IPS-18c (cell line): ENCODE measurements around the gene ALPP.
A peak's percentile ranks its signal among the peaks of the same experiment; 100 is the strongest.
"Not testable (repeated sequence)": the region's sequence is repeated elsewhere in the genome, so short reads cannot be mapped to it uniquely, and the experiment has no call there.

Source experiments
- H3K4me3 ChIP-seq: 2 replicates; pipeline ENCODE4 v1.7.0; 2013; ENCODE audit warnings: low read depth, mild to moderate bottlenecking, low read length, moderate library complexity; ENCODE audit not compliant: insufficient read depth
- H3K9me3 ChIP-seq: one replicate; pipeline ENCODE4 v1.6.1; 2013; ENCODE audit warnings: mild to moderate bottlenecking, low read length, moderate library complexity; ENCODE audit not compliant: control insufficient read depth, insufficient read depth

Gene ALPP

GRCh38 chr2:232408269-232408668, 29.7 kb downstream of the ALPP start:
- H3K9me3 ChIP-seq, H3K4me3 ChIP-seq: not testable (repeated sequence)

- not testable (repeated sequence) for H3K4me3 ChIP-seq, H3K9me3 ChIP-seq
These were observed 31.1 kb downstream of the ALPP start for GRCh38 chr2:232409617-232410016.

GRCh38 chr2:232410238-232410900, 31.8 kb downstream of the ALPP start:
- peaks cover 4% of the 10 kb centered on the region for H3K9me3 ChIP-seq
- no peak overlapping the region for H3K4me3 ChIP-seq

- Histone ChIP-seq H3K9me3 (peaks cover 4% of the 10 kb centered on the region), H3K4me3 (no peak overlapping the region)
These were observed 33.5 kb downstream of the ALPP start for GRCh38 chr2:232411901-232412629.

GRCh38 chr2:232412986-232413385, 34.4 kb downstream of the ALPP start:
- no peak overlapping the region for H3K4me3 ChIP-seq
- H3K9me3 ChIP-seq, result peaks cover 4% of the 10 kb centered on the region

GRCh38 chr2:232415138-232415690, 36.7 kb downstream of the ALPP start:
- no peak overlapping the region for H3K4me3 ChIP-seq

GRCh38 chr2:232415736-232416520, 37.4 kb downstream of the ALPP start:
- no peak overlapping the region for H3K4me3 ChIP-seq

More at GRCh38 chr2:232415138-232415690, 36.7 kb downstream of the ALPP start:
- peaks cover 4% of the 10 kb centered on the region for H3K9me3 ChIP-seq

GRCh38 chr2:232416521-232417470, 38.2 kb downstream of the ALPP start:
- Histone ChIP-seq H3K9me3 (peaks cover 4% of the 10 kb centered on the region), H3K4me3 (no peak overlapping the region)

More at GRCh38 chr2:232415736-232416520, 37.4 kb downstream of the ALPP start:
- peaks cover 4% of the 10 kb centered on the region for H3K9me3 ChIP-seq

GRCh38 chr2:232417489-232417888, 38.9 kb downstream of the ALPP start:
- Histone ChIP-seq H3K4me3 (peak overlapping the region; percentile 28; the same call in 1 of the 2 replicates), H3K9me3 (peaks cover 4% of the 10 kb centered on the region)

GRCh38 chr2:232418056-232418455, 39.5 kb downstream of the ALPP start:
- Histone ChIP-seq H3K4me3 (peak overlapping the region; percentile 82), H3K9me3 (peaks cover 4% of the 10 kb centered on the region)

GRCh38 chr2:232418466-232419244, 40.1 kb downstream of the ALPP start:
- H3K9me3 ChIP-seq, result peaks cover 4% of the 10 kb centered on the region
- H3K4me3 ChIP-seq, result peak overlapping the region; percentile 82

GRCh38 chr2:232419245-232420072, 40.9 kb downstream of the ALPP start:
- Histone ChIP-seq H3K4me3 (peak overlapping the region; percentile 82), H3K9me3 (peaks cover 4% of the 10 kb centered on the region)

GRCh38 chr2:232420073-232420454, 41.5 kb downstream of the ALPP start:
- Histone ChIP-seq H3K9me3 (peaks cover 2% of the 10 kb centered on the region), H3K4me3 (peak overlapping the region; percentile 82)

- peak overlapping the region; percentile 82 for H3K4me3 ChIP-seq
- no peaks in the 10 kb centered on the region for H3K9me3 ChIP-seq
These were observed 42.1 kb downstream of the ALPP start for GRCh38 chr2:232420463-232421188.
